OCI-LY7 (cell line): ENCODE measurements around the gene SLC39A3.

Experiments
- CTCF ChIP-seq: fragments of 200-600 bp; sonication (generic); conservative IDR thresholded peaks from 2 replicates; pipeline ENCODE4 v1.5.1; 2014; ENCODE audit warnings: mild to moderate bottlenecking, antibody characterized with exemption, low read length, moderate library complexity, mixed read lengths
- EZH2phosphoT487 ChIP-seq: fragments of 200-600 bp; sonication (generic); IDR thresholded peaks from 2 replicates; pipeline ENCODE4 v1.6.1; 2018; ENCODE audit warnings: low read depth, borderline replicate concordance, mild to moderate bottlenecking, mixed run types, antibody characterized with exemption, low read length, moderate library complexity, mixed read lengths

- TF ChIP-seq CTCF (no peak), EZH2phosphoT487 (no peak)
Observed at GRCh38 chr19:2761876-2762782, 22.3 kb upstream of the SLC39A3 start.
